Lung microvascular endothelial cell (primary cell): ENCODE data around the gene MPP3. TPM values are rescaled to one million over a fixed set of nuclear protein-coding genes. Genes with fewer than 3 reads are reported as not detected.
"Not testable (repeated sequence)": the region's sequence is repeated elsewhere in the genome, so short reads cannot be mapped to it uniquely, and the experiment has no call there.

Source experiments
- DNase-seq, 2 donors: peaks; one replicate each; pipeline versions ENCODE4 v3.0.0 to v3.0.0-alpha.2; 2010; ENCODE audit warnings: low read depth in 2 of 2
- total RNA-seq: library from RNA; depleted of rRNA; stranded (reverse); fragments of >200 nt; gene quantifications from 2 replicates; pipeline ENCODE4 v1.2.1, GENCODE V29; 2014

Gene MPP3
- total RNA-seq, 1 donor from 2014 or later: 0.60 TPM

- no peak for DNase-seq
Measured at GRCh38 chr17:43861960-43862359, 29.0 kb upstream of the MPP3 start.

GRCh38 chr17:43860927-43861622 is 28.1 kb upstream of the MPP3 start:
- no peak for DNase-seq

DNA sequence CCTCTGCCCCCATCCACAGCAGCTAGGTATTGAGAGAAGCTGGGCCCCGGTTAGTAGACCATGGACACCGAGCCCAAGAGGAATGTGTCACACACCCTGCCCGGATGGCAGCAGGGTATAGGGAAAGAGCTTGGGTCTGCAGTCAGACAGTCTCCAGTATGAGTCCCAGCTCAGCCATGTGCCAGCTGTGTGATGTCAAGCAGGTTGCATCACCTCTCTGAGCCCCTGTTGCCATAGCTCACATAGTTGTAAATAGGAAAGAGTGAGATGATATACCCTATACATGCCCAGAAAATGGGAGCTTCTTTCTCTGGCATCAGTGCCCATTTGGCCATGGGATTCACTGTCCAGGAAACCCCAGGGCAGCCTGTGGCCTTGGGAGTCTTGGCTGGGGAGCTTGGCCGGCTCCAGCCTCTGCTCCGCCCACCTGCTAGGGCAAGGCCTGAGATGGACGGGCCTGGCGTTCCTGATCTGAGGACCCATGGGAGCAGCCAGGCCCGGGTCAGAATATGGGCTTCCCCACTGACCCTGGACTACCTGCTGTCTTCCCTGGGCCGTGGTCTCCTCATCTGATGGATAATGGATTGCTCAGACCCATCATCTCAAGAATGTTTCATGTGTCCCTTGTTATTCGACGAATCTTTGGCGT is 27.3 kb upstream of the MPP3 start:
- no peak for DNase-seq

DNA sequence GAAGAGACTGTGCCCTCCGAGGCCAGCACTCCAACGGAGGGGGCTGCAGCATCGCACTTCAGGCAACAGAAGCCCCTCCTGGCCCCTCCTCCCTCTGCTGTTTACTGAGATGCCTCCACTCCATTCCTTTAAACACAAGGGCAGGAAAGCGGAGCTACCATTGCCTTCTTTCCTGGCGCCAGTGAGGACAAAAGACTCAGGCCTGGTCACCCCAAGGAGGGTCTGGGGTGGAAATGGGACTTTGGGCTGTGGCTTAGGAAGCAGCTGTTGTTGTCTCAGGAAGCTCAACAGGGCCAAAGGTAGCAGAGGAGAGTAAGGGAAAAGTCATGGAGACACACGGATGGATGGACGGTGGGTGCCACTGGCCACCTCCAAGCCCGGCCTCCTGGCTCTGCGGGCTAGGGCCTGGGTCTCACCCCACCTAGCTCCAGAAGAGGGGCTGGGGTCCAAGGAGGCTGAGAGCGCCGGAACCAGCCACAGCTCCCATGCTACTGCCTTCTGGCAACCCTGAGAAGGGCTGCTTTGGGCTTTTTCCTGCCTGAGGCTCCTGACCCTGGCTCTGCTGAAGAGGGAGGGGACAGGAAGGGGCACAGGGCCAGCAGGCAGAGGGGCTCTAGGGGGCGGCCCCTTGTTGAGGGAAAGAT is 25.1 kb upstream of the MPP3 start:
- DNase-seq: no peak

GRCh38 chr17:43857141-43857540 is 24.2 kb upstream of the MPP3 start:
- DNase-seq: no peak

DNA sequence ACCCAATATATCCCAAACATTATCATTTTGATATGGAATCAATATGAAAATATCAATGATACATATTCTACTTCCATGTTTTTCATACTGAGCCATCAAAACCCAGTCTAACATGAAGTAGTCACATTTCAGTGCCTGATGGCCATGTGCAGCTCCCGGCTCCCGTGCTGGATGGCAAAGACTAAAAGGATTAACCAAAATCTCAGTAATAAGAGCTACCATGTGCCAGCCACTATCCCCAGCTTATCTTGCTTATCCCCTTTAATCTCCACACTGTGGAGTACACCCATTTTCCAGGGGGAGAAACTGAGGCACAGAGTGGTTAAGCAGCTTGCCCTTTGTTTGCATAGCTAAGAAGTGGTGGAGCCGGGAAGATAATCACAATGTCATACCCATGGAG is 23.2 kb upstream of the MPP3 start:
- no peak for DNase-seq

- no peak for DNase-seq
Measured at GRCh38 chr17:43855061-43855460, 22.1 kb upstream of the MPP3 start.

DNA sequence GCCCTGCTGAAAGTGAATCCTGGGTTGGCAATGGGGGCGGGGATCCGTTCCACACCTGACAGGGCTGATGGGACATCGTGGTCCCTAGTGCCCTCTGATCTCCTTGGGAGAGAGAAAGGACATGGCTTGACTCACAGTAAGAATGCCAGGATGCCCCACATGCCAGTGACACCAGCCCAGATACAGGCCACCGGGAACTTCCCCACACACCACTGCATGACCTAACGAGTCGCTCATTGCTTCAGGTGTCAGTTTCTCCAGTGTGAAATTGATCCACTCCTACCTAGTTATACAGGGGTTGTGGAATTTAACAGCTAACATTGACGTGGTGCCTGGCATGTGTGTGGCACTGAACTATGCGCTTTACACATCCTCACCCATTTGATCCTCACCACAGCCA is 21.6 kb upstream of the MPP3 start:
- no peak for DNase-seq

GRCh38 chr17:43853546-43853945 is 20.6 kb upstream of the MPP3 start:
- no peak for DNase-seq

GRCh38 chr17:43852571-43852970 is 19.6 kb upstream of the MPP3 start:
- no peak for DNase-seq

GRCh38 chr17:43849116-43849515 is 16.2 kb upstream of the MPP3 start:
- no peak for DNase-seq

DNA sequence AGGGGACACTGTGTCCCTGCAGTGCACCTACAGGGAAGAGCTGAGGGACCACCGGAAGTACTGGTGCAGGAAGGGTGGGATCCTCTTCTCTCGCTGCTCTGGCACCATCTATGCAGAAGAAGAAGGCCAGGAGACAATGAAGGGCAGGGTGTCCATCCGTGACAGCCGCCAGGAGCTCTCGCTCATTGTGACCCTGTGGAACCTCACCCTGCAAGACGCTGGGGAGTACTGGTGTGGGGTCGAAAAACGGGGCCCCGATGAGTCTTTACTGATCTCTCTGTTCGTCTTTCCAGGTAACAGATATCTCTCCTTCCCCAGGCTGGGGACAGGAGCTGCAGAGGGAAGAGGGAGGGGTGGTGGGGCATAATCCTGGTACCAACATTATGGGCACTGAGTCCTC is 15.7 kb upstream of the MPP3 start:
- no peak for DNase-seq

DNA sequence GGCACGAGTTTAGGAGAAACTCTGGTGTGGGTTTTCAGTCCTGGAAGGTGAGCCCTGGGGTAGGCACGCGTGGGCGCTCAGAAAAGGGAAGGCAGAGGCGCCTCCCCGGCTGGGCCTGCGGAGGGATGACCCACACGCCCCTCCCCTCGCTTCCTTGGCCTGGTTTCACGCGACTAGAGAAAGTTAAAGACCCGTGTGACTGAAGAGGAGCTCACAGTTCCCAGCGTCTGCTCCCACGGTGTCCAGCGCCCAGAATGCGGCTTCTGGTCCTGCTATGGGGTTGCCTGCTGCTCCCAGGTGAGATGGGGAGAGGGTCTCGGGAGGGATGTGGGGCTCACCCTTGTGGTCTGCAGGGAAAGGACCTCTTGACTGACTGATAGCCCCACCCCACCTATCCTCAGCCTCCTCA is 14.0 kb upstream of the MPP3 start, which contains the start of gene CD300LG:
Gene CD300LG, plus strand, starts transcription at position 214 of the 409 bp plus-strand sequence. Its CDS starts 41 bp downstream, at position 255.
- no peak for DNase-seq

GRCh38 chr17:43846221-43846712 is 13.3 kb upstream of the MPP3 start:
- DNase-seq: peak; percentile 67 to 72

DNA sequence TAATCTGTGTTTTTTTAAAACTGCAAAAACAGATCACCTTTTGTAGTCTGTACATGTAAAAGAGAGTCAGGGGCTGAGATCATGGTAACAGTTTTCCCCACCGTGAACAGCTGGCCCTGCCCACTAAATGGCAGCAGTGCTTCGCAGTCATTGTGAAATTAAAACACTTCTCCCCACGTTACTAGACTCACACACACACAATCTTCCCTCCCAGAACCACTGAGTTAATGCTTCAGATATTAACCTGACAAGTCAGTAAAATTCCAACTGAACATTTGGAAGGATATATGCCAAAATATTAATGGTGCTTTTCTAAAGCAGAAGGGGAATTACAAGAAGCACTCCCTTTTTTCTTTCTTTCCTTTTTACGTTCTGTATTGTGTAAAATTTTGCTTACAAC is 12.8 kb upstream of the MPP3 start:
- no peak for DNase-seq

- DNase-seq: no peak
Measured at GRCh38 chr17:43844241-43844640, 11.3 kb upstream of the MPP3 start.

GRCh38 chr17:43842975-43843325 is 10.0 kb upstream of the MPP3 start:
- no peak for DNase-seq

- not testable (repeated sequence) for DNase-seq
Measured at GRCh38 chr17:43842091-43842974, 9.4 kb upstream of the MPP3 start.

GRCh38 chr17:43841282-43841681 is 8.3 kb upstream of the MPP3 start:
- DNase-seq: no peak

DNA sequence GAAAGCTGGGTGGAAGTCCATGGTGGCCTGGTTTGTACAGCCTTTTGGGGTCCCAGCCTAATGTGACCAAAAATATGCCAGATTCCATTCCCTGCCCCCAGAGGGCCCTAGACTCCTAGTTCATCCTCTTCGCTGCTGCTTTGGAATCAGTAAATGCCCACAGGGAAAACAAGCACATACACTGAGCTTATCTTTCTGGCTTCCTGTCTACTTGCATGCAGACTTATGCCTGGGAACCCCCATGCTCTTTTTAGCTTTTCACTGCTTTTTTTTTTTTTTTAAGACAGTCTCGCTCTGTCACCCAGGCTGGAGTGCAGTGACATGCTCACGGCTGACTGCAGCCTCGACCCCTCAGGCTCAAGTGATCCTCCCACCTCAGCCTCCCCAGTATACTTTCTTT is 7.9 kb upstream of the MPP3 start:
- DNase-seq: peak; percentile 19 to 21

GRCh38 chr17:43839670-43840108 is 6.7 kb upstream of the MPP3 start:
- peak in 1 of 2 donors; percentile 33 for DNase-seq

DNA sequence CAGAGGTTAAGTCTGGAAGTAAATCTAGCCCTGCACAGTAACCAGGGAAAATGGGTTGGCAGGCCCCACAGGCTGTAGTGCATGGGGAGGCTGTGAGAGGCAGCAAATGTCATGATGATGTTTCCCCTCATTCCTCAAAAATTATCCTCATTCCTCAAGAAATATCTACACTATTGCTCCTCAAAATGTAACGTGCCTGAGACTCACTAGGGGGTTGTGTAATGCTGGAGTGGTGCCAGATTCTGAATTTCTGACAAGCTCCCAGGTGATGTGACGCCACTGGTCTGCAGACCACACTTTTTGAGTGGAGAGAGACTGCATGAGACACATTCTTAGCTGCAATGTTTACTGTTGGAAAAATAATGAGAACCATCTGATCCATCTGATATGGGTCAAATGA is 1.2 kb upstream of the MPP3 start:
- no peak for DNase-seq
